Measurements from ENCODE around the gene RPLP1. TPM values are rescaled to one million over a fixed set of nuclear protein-coding genes. Genes with fewer than 3 reads are reported as not detected.

Gene RPLP1
- total and polyA plus RNA-seq, 12 donors: 1,068 to 2,100 (median 1,266) TPM

DNA sequence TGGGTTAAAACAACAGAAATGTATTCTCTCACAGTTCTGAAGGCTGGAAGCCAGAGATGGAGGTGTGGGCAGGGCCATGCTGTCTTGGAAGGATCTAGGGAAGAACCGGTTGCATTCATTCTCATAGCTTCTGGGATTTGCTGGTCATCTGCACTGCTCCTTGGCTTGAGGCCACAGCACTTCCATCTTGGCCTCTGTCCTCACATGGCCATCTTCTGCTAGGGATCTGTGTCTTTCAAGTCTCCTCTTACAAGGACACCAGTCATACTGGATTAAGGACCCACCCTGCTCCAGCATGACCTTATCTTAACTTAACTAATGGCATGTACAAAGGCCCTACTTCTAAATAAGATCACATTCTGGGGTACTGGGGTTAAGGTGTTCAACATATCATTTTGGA lies 47.7 kb downstream of the RPLP1 start:
- Histone ChIP-seq H3K27me3 (no peaks in the 10 kb centered on the region), H3K9me3 (no peaks in the 10 kb centered on the region), H3K36me3 (no peaks in the 10 kb centered on the region), H3K4me3 (no peak overlapping the region), H3K4me1 (peaks cover 0 to 14% (median 6%) of the 10 kb centered on the region in 9 donors), H3K27ac (peak overlapping the region in 5 of 10 donors; percentile 9 to 73 (median 58))
- DNase-seq: no peak
- TF ChIP-seq CTCF (IDR thresholded peaks at IDR 0.05): no peak
- intact Hi-C loops (cut with DNase I): no loop called here
- 76 to 78% methylated on average over 1 of the region's 1 CpG for WGBS, 2 donors
- ATAC-seq: no peak

GRCh38 chr15:69501456-69501855 lies 48.8 kb downstream of the RPLP1 start:
- intact Hi-C loops (cut with DNase I): no loop called here
- no peak overlapping the region for H3K27ac ChIP-seq
- H3K4me1 ChIP-seq: peaks cover 0 to 14% (median 6%) of the 10 kb centered on the region in 9 donors
- no peak overlapping the region for H3K4me3 ChIP-seq
- no peak for DNase-seq
- 93 to 95% methylated on average over 8 of the region's 8 CpGs for WGBS, 2 donors
- no peaks in the 10 kb centered on the region for H3K27me3 ChIP-seq
- TF ChIP-seq CTCF (IDR thresholded peaks at IDR 0.05): no peak
- H3K36me3 ChIP-seq: no peaks in the 10 kb centered on the region
- ATAC-seq: no peak
- H3K9me3 ChIP-seq: no peaks in the 10 kb centered on the region

GRCh38 chr15:69502470-69503045 lies 49.9 kb downstream of the RPLP1 start:
- no peak for ATAC-seq
- Histone ChIP-seq H3K9me3 (no peaks in the 10 kb centered on the region), H3K36me3 (no peaks in the 10 kb centered on the region), H3K27me3 (no peaks in the 10 kb centered on the region), H3K4me1 (peaks cover 0 to 14% (median 6%) of the 10 kb centered on the region in 9 donors), H3K27ac (no peak overlapping the region), H3K4me3 (no peak overlapping the region)
- no peak for DNase-seq
- TF ChIP-seq CTCF (IDR thresholded peaks at IDR 0.05): peak in 5 of 9 donors; percentile 13 to 38 (median 20)
- intact Hi-C loops (cut with DNase I): no loop called here
- WGBS, 2 donors: 82 to 84% methylated on average over 10 of the region's 10 CpGs

DNA sequence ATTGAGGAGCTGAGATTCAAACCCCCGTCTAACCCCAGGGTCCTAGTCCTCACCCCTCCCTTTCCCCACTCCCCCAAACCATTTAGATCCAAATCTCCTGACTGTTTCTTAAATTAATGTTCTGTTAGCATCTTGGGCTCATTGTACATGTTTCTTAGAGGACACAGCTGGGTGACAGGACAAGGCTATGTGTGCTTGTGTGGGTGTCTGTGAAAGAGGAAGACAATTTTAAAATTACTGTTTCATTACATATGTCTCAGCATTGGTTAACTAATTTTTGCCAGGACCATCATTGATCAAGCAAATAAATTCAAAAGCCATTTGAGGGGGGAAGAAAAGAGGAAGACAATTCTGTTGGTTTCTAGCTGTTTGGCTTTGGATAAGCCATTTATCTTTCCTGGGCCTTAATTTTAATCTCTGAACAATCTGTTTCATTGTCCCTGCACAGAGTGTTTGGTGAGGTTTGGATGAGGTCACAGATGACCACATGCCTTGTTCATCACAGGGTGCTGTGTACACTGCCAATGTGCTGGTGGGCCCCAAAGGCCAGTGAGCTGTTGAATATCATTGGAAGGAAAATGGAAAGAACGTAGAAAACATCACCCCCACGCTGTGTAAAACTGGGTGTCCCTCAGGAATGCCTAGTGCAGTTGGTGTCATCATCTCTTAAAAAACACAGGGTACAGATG lies 51.9 kb downstream of the RPLP1 start:
- H3K4me1 ChIP-seq: peaks cover 0 to 11% (median 2%) of the 10 kb centered on the region in 9 donors
- no peaks in the 10 kb centered on the region for H3K36me3 ChIP-seq
- no peaks in the 10 kb centered on the region for H3K9me3 ChIP-seq
- H3K27me3 ChIP-seq: no peaks in the 10 kb centered on the region
- ATAC-seq (no peak), DNase-seq (no peak)
- H3K4me3 ChIP-seq: no peak overlapping the region
- intact Hi-C loops (cut with DNase I): no loop called here
- peak overlapping the region in 1 of 10 donors; percentile 1 for H3K27ac ChIP-seq
- WGBS, 2 donors: 74 to 79% methylated on average over 3 of the region's 3 CpGs
- no peak for TF ChIP-seq CTCF (IDR thresholded peaks at IDR 0.05)

Other genes with a start within 250 kb of the RPLP1 start
- under 1 TPM; 0.32 to 0.97 (median 0.60) TPM for gene PAQR5, start 153.9 kb upstream of the RPLP1 start, total RNA-seq
- 1 to 10 TPM in 1 of 2 donors, under 1 TPM in 1; 0.52 to 1.0 TPM for gene PAQR5, start 153.9 kb upstream of the RPLP1 start, polyA plus RNA-seq
- 1 to 10 TPM in 5 of 10 donors, under 1 TPM in 5; 0.17 to 3.4 (median 0.83) TPM for gene KIF23, start 38.5 kb upstream of the RPLP1 start, total RNA-seq
- gene KIF23, start 38.5 kb upstream of the RPLP1 start, polyA plus RNA-seq: under 1 TPM; 0.22 to 0.32 TPM

All from heart right ventricle (tissue), 16 donors.